GM23338 (cell line): Measurements from ENCODE around the gene SH2D3C. TPM values are rescaled to one million over a fixed set of nuclear protein-coding genes. Genes with fewer than 3 reads are reported as not detected.

Experiments
- ATAC-seq: fragments of 200-7000 bp; cut with Tn5 transposase; 3 replicates; pipeline ENCODE4 v1.9.1; 2020
- DNase-seq: peaks from one replicate; pipeline ENCODE4 v3.0.0-alpha.2; 2015; ENCODE audit warnings: low spot score
- H2AFZ ChIP-seq: fragments of 200-600 bp; sonication (generic); 2 replicates; pipeline ENCODE4 v1.8.0; 2016; ENCODE audit warnings: antibody characterized with exemption, mild to moderate bottlenecking, moderate library complexity
- H3F3A ChIP-seq: fragments of 200-600 bp; sonication (generic); replicated peaks from 2 replicates; pipeline ENCODE4 v1.8.0; 2017; ENCODE audit warnings: antibody characterized with exemption, mixed run types, low read depth
- H3K27ac ChIP-seq: fragments of 200-600 bp; sonication (generic); 2 replicates; pipeline ENCODE4 v1.6.1; 2016; ENCODE audit warnings: low read depth
- H3K27me3 ChIP-seq: fragments of 200-600 bp; sonication (generic); 2 replicates; pipeline ENCODE4 v1.8.0; 2016; ENCODE audit warnings: mild to moderate bottlenecking, mixed run types, moderate library complexity; ENCODE audit not compliant: insufficient read depth
- H3K36me3 ChIP-seq: fragments of 200-600 bp; sonication (generic); 2 replicates; pipeline ENCODE4 v1.8.0; 2016; ENCODE audit warnings: mild to moderate bottlenecking; ENCODE audit not compliant: insufficient read depth
- H3K4me1 ChIP-seq: fragments of 200-600 bp; sonication (generic); 2 replicates; pipeline ENCODE4 v1.8.0; 2016; ENCODE audit warnings: mild to moderate bottlenecking, moderate library complexity; ENCODE audit not compliant: insufficient read depth
- H3K4me2 ChIP-seq: fragments of 200-600 bp; sonication (generic); 2 replicates; pipeline ENCODE4 v1.7.1; 2017; ENCODE audit warnings: mixed run types
- H3K4me3 ChIP-seq: fragments of 200-600 bp; sonication (generic); 2 replicates; pipeline ENCODE4 v1.6.1; 2016; ENCODE audit warnings: mixed run types
- H3K79me2 ChIP-seq: fragments of 200-600 bp; sonication (generic); replicated peaks from 2 replicates; pipeline ENCODE4 v1.8.0; 2017; ENCODE audit warnings: mild to moderate bottlenecking; ENCODE audit not compliant: insufficient read depth
- H3K9me2 ChIP-seq: fragments of 200-600 bp; sonication (generic); 2 replicates; pipeline ENCODE4 v1.8.0; 2017; ENCODE audit not compliant: insufficient read depth
- H4K20me1 ChIP-seq: fragments of 200-600 bp; sonication (generic); replicated peaks from 2 replicates; pipeline ENCODE4 v1.8.0; 2017; ENCODE audit warnings: mild to moderate bottlenecking; ENCODE audit not compliant: insufficient read depth
- H3K27ac Mint-ChIP-seq: 2 replicates; pipeline ENCODE4 v1.8.0; 2020; ENCODE audit warnings: inconsistent platforms, mild to moderate bottlenecking, moderate library complexity, mixed read lengths
- H3K27me3 Mint-ChIP-seq: 3 replicates; pipeline ENCODE4 v1.8.0; 2022; ENCODE audit warnings: low read depth, mild to moderate bottlenecking, moderate library complexity, mixed read lengths, inconsistent platforms; ENCODE audit not compliant: insufficient read depth, poor library complexity
- H3K36me3 Mint-ChIP-seq: 3 replicates; pipeline ENCODE4 v1.8.0; 2021; ENCODE audit warnings: low read depth, mild to moderate bottlenecking, inconsistent platforms, moderate library complexity, mixed read lengths
- H3K4me1 Mint-ChIP-seq: 3 replicates; pipeline ENCODE4 v1.8.0; 2020; ENCODE audit warnings: mild to moderate bottlenecking, inconsistent platforms, mixed read lengths
- H3K4me3 Mint-ChIP-seq: 3 replicates; pipeline ENCODE4 v1.8.0; 2021; ENCODE audit warnings: moderate library complexity, mild to moderate bottlenecking, inconsistent platforms, mixed read lengths
- H3K9me3 Mint-ChIP-seq: 3 replicates; pipeline ENCODE4 v1.8.0; 2020; ENCODE audit warnings: moderate library complexity, mild to moderate bottlenecking, inconsistent platforms, mixed read lengths
- CREB1 ChIP-seq: fragments of 250-450 bp; sonication (Bioruptor Pico); IDR thresholded peaks from 2 replicates; pipeline ENCODE4 v1.5.0; 2020; ENCODE audit warnings: low read depth, mild to moderate bottlenecking, moderate library complexity
- CTCF ChIP-seq, 2 experiments: fragments of 200-600 bp in 1 of 2; sonication (generic) in 1 of 2; conservative IDR thresholded peaks; 2 replicates each; pipeline versions ENCODE4 v1.5.1 to v1.6.1; 2016 to 2017; ENCODE audit warnings: antibody characterized with exemption in 2 of 2, low read depth in 2 of 2, mild to moderate bottlenecking in 2 of 2, moderate library complexity in 1 of 2
- EZH2 ChIP-seq: fragments of 200-600 bp; sonication (generic); IDR thresholded peaks from one replicate; pipeline ENCODE4 v1.8.0; 2017; ENCODE audit warnings: antibody characterized with exemption, mild to moderate bottlenecking, low read depth; ENCODE audit not compliant: unreplicated experiment
- EZH2phosphoT487 ChIP-seq: fragments of 200-600 bp; sonication (generic); IDR thresholded peaks from one replicate; pipeline ENCODE4 v1.8.1; 2018; ENCODE audit warnings: antibody characterized with exemption; ENCODE audit not compliant: unreplicated experiment
- JUNB ChIP-seq: IDR thresholded peaks from one replicate; pipeline ENCODE4 v1.6.1; 2016; ENCODE audit warnings: antibody characterized with exemption; ENCODE audit not compliant: unreplicated experiment
- NANOG ChIP-seq: IDR thresholded peaks from 2 replicates; pipeline ENCODE4 v1.6.1; 2016; ENCODE audit warnings: antibody characterized with exemption, borderline replicate concordance
- POLR2AphosphoS5 ChIP-seq: IDR thresholded peaks from 2 replicates; pipeline ENCODE4 v1.6.1; 2016; ENCODE audit warnings: antibody characterized with exemption, low read depth
- STAT1 ChIP-seq: IDR thresholded peaks from one replicate; pipeline ENCODE4 v1.6.1; 2016; ENCODE audit warnings: antibody characterized with exemption; ENCODE audit not compliant: unreplicated experiment
- ZNF114 ChIP-seq: fragments of 250-450 bp; sonication (Bioruptor Pico); IDR thresholded peaks from 2 replicates; pipeline ENCODE4 v1.5.0; 2020; ENCODE audit warnings: mild to moderate bottlenecking, moderate library complexity
- ZNF331 ChIP-seq: fragments of 250-450 bp; sonication (Bioruptor Pico); IDR thresholded peaks from 2 replicates; pipeline ENCODE4 v1.5.0; 2020; ENCODE audit warnings: low read depth, mild to moderate bottlenecking, moderate library complexity
- ZNF462 ChIP-seq: fragments of 250-450 bp; sonication (Bioruptor Pico); IDR thresholded peaks from 2 replicates; pipeline ENCODE4 v1.5.0; 2020; ENCODE audit warnings: mild to moderate bottlenecking, moderate library complexity
- polyA plus RNA-seq: library from polyadenylated mRNA; unstranded; fragments of >200 nt; fragmentation: Nextera tagmentation; extraction: Ambion mirVana; gene quantifications from 2 replicates; pipeline ENCODE4 v1.2.1, GENCODE V29; 2016
- total RNA-seq: library from RNA; depleted of rRNA; stranded (reverse); fragments of >200 nt; shearing (Covaris generic); gene quantifications from 2 replicates; pipeline ENCODE4 v1.2.3, GENCODE V29; 2014
- TF ChIP-seq, protein P1 (sequence below): IDR thresholded peaks from one replicate; pipeline ENCODE4 v1.6.1; 2018; ENCODE audit warnings: antibody characterized with exemption; ENCODE audit not compliant: unreplicated experiment
- TF ChIP-seq, protein P2 (sequence below): IDR thresholded peaks from 2 replicates; pipeline ENCODE4 v1.6.1; 2016; ENCODE audit warnings: antibody characterized with exemption

SH2D3C gene
- total and polyA plus RNA-seq, 2 experiments from 2014 or later: 4.2 to 4.5 TPM

- Histone ChIP-seq H2AFZ (no peak overlapping the region), H3K27ac (peak overlapping the region; percentile 63; the same call in 1 of the 2 replicates)
- no peak overlapping the region for H3K27ac Mint-ChIP-seq
These were observed 56.3 kb downstream of the SH2D3C start for GRCh38 chr9:127722055-127722745.

More at GRCh38 chr9:127722055-127722745, 56.3 kb downstream of the SH2D3C start:
- Histone ChIP-seq H3K36me3 (no peaks in the 10 kb centered on the region), H3F3A (0 out of 2 replicates have a peak, but pooled peaks cover 3% of the 10 kb centered on the region), H3K4me3 (no peak overlapping the region), H3K4me1 (peaks cover 10% of the 10 kb centered on the region), H3K27me3 (no peaks in the 10 kb centered on the region), H3K4me2 (no peak overlapping the region), H3K9me2 (no peaks in the 10 kb centered on the region), H3K79me2 (no peaks in the 10 kb centered on the region), H4K20me1 (no peaks in the 10 kb centered on the region)
- H3K27me3 Mint-ChIP-seq: peaks cover 8% of the 10 kb centered on the region
- H3K9me3 Mint-ChIP-seq: no peaks in the 10 kb centered on the region
- H3K4me1 Mint-ChIP-seq: peaks cover 14% of the 10 kb centered on the region
- H3K4me3 Mint-ChIP-seq: no peak overlapping the region
- TF ChIP-seq ZNF114 (no peak), NANOG (no peak), EZH2phosphoT487 (no peak), ZNF331 (CRISPR knock-in tag) (no peak), ZNF462 (CRISPR knock-in tag) (no peak), CTCF (conservative IDR thresholded peaks at IDR 0.05; ENCODE audit: low read depth in 2 of 2) (no peak), STAT1 (no peak), JUNB (no peak), POLR2AphosphoS5 (no peak), EZH2 (no peak), CREB1 (no peak)
- TF ChIP-seq, protein P1, sequence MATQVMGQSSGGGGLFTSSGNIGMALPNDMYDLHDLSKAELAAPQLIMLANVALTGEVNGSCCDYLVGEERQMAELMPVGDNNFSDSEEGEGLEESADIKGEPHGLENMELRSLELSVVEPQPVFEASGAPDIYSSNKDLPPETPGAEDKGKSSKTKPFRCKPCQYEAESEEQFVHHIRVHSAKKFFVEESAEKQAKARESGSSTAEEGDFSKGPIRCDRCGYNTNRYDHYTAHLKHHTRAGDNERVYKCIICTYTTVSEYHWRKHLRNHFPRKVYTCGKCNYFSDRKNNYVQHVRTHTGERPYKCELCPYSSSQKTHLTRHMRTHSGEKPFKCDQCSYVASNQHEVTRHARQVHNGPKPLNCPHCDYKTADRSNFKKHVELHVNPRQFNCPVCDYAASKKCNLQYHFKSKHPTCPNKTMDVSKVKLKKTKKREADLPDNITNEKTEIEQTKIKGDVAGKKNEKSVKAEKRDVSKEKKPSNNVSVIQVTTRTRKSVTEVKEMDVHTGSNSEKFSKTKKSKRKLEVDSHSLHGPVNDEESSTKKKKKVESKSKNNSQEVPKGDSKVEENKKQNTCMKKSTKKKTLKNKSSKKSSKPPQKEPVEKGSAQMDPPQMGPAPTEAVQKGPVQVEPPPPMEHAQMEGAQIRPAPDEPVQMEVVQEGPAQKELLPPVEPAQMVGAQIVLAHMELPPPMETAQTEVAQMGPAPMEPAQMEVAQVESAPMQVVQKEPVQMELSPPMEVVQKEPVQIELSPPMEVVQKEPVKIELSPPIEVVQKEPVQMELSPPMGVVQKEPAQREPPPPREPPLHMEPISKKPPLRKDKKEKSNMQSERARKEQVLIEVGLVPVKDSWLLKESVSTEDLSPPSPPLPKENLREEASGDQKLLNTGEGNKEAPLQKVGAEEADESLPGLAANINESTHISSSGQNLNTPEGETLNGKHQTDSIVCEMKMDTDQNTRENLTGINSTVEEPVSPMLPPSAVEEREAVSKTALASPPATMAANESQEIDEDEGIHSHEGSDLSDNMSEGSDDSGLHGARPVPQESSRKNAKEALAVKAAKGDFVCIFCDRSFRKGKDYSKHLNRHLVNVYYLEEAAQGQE: no peak
- TF ChIP-seq, protein P2, sequence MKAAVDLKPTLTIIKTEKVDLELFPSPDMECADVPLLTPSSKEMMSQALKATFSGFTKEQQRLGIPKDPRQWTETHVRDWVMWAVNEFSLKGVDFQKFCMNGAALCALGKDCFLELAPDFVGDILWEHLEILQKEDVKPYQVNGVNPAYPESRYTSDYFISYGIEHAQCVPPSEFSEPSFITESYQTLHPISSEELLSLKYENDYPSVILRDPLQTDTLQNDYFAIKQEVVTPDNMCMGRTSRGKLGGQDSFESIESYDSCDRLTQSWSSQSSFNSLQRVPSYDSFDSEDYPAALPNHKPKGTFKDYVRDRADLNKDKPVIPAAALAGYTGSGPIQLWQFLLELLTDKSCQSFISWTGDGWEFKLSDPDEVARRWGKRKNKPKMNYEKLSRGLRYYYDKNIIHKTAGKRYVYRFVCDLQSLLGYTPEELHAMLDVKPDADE: no peak
- ATAC-seq (no peak), DNase-seq (no peak)
- no peaks in the 10 kb centered on the region for H3K36me3 Mint-ChIP-seq
